Activated T-cell treated with anti-CD3 and anti-CD28 coated beads, Interleukin-2, amount 50 U/mL, for 24 hours (primary cell): ENCODE measurements around the gene F11R.

Experiments used
- DNase-seq: peaks from one replicate; pipeline ENCODE4 v3.0.0-alpha.2; 2020
- H3K27ac Mint-ChIP-seq: 2 replicates; pipeline ENCODE4 v1.8.0; 2020; ENCODE audit warnings: mild to moderate bottlenecking, mixed read lengths
- H3K27me3 Mint-ChIP-seq: 2 replicates; pipeline ENCODE4 v1.8.0; 2020; ENCODE audit warnings: mixed read lengths
- H3K36me3 Mint-ChIP-seq: 2 replicates; pipeline ENCODE4 v1.8.0; 2020; ENCODE audit warnings: low read depth, mixed read lengths
- H3K4me1 Mint-ChIP-seq: 2 replicates; pipeline ENCODE4 v1.8.0; 2020; ENCODE audit warnings: low read depth, mixed read lengths
- H3K4me3 Mint-ChIP-seq: 2 replicates; pipeline ENCODE4 v1.8.0; 2020; ENCODE audit warnings: mild to moderate bottlenecking, moderate library complexity, mixed read lengths
- H3K9me3 Mint-ChIP-seq: 2 replicates; pipeline ENCODE4 v1.8.0; 2020; ENCODE audit warnings: mixed read lengths

The F11R gene

DNA sequence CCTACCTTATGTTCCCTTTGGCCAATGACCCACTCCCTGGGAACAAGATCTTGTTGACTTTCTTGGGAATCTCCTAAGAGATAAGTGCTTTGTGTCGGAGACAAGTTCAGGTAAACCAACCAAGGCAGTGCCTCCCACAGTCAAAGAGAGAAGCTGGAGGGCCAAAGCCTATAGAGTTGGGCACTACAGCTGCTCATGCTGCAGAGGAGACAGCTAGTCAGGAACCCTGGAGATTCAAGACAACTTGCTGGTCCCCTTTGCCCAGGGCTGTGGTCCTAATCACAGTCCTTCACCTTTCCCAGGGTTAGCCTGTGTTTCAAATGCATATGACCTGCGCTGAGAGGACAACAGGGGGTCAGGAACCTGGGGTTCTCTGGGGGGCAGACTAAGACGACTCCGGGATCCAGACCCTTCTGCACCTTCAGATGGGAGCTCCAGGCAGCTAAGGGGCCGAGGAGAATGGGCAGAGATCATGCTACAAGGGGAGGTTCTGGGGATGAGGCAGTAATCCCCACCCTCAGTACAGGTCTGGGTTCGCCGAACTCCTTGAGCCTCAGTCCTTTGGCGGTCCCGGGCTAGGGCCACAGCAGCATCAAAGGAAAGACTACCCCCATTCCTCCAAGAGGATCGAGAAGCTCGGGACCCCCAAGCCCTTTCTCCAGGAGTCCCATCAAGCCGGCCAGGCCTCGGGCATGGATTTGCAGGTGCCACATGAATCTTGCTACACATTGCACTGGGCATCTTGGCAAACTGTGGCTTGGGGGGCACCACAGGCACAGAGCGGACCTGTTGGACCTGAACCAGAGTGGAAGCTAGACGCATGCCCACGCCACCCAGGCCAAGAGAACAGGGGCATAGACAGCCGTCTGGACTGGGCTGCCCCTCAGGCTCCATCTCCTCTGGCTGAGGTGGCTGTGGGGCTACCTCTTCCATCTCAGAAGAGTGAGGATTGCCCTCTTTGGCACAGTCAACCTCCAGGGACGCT lies 26.8 kb upstream of the F11R start:
- peaks cover 90% of the 10 kb centered on the region for H3K36me3 Mint-ChIP-seq
- no peaks in the 10 kb centered on the region for H3K27me3 Mint-ChIP-seq
- peak overlapping the region; percentile 88 for H3K4me3 Mint-ChIP-seq
- peak overlapping the region; percentile 98 for H3K27ac Mint-ChIP-seq
- H3K9me3 Mint-ChIP-seq = no peaks in the 10 kb centered on the region
- no peak for DNase-seq
- peaks cover 34% of the 10 kb centered on the region for H3K4me1 Mint-ChIP-seq

DNA sequence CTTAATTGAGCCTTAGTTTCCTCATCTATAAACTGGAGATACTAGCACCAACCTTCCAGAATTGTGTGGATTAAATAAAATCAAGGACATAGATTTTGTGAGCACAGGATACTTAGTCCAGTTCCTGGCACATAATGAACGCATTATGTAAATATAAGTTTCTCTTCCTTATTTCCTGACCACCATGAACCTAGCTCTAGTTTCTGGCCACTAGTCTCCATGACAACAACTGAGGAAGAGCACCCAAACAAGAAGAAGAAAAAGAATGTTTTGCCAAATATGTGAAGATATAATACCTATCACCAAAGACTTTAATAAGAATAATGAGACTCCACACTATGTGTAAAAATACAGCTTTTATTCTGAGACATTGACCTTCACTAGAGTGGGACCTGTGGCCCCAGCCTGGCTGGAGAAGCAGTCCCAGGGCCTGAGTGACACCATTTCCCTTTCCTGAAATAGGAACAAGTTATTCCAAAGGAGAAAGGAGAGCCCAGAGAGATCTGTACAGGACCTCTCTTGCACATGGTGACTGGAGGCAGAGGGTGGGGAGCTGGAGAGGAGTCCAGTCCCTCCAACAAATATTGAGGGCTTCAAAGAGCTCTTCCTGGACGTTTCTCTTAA lies 25.8 kb upstream of the F11R start:
- peaks cover 91% of the 10 kb centered on the region for H3K36me3 Mint-ChIP-seq
- no peaks in the 10 kb centered on the region for H3K27me3 Mint-ChIP-seq
- H3K4me3 Mint-ChIP-seq = peak overlapping the region; percentile 88
- no peaks in the 10 kb centered on the region for H3K9me3 Mint-ChIP-seq
- DNase-seq = no peak
- H3K27ac Mint-ChIP-seq = peak overlapping the region; percentile 98
- H3K4me1 Mint-ChIP-seq = peaks cover 36% of the 10 kb centered on the region

DNA sequence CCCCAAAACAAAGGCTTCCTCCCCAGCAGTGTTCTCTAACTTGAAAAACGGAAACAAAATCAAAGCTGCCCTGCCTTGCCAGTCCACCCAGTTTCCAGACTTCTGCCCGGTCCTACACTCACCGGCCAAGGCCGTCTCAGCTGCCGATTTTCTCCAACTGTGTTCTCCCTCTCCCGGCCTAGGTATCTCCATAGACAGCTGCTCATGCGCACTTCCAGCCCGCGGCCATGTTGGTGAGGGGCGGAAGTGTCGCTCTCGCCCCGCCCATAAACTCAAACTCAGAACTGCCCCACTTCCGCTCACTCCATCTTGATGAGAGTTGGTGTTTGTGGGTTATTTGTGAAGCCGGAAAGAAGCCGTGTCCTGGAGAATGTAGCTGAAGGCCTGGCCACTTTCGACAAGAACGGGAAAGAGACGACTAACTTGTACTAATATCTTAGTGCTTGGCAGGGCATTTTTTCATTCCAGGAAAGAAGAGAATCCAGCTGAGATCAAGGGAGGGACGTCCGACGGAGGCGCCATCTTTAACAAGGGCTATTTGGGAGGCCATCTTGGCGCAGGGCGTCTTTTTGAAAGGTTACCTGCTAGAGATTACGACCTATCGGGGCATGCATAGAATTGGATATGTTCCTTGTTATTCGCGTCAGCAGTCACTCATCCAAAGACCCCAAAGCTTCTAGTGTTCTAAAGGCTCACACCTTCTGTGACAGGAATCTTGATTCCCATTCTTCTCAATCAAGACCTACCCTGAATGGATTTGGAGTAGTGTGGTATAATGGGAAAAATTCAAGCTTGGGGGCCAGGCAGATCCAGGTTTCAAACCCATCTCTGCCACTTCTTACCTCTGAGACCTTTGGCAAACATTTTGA lies 25.0 kb upstream of the F11R start, which contains the start of gene USF1:
TSS of gene USF1 (minus strand) at position 242 of the 869 bp plus-strand sequence. CDS start 2,702 bp downstream, outside the sequence.
- Mint-ChIP-seq H3K4me3 (peak within 1 kb of the TSS; percentile 88), H3K27ac (peak within 1 kb of the TSS; percentile 98), H3K27me3 (no peaks in the 10 kb centered on the region), H3K4me1 (peaks cover 40% of the 10 kb centered on the region), H3K9me3 (no peaks in the 10 kb centered on the region), H3K36me3 (peaks cover 91% of the 10 kb centered on the region)
- DNase-seq = peak; percentile 94

DNA sequence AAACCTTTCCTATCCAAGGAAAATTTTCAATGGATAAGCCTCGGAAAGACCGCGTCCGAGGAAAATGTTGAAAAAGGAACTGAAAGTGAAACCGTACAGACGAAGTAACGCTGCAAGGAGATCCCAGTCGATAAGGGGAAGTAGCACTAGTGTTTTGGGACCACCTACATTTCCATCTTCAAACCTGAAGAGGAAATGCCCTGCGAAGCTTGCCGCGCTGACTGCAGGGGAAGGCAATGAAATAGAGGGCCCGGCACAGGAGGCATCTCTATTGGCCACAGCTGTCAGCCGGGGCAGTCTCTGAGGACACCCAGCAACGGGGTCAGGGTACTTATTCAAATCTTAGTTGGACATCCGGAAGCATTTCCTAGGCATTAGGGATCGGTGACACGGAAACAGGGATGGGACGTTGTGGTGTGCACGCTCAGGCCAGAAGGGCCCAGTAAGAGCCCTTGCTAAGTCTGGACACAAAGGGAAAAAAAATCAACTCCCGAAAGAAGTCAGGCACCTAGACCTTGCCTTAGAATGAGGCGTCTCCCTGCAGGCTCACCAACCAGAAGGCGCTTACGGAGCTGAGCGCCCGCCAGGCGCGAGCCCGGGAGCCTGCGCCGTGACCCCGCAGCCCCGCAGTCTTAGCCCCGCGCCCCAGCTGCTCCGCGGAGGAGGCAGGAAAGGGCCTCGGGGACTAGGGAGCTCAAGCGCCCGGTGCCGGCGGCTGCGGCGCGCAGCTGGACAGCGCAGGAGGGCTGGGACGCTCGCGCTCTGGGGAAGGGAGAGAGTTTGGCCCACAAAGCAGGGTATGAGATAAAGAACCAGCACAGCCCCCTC lies 24.2 kb upstream of the F11R start:
- Mint-ChIP-seq H3K9me3 (no peaks in the 10 kb centered on the region), H3K4me1 (peaks cover 40% of the 10 kb centered on the region)

DNA sequence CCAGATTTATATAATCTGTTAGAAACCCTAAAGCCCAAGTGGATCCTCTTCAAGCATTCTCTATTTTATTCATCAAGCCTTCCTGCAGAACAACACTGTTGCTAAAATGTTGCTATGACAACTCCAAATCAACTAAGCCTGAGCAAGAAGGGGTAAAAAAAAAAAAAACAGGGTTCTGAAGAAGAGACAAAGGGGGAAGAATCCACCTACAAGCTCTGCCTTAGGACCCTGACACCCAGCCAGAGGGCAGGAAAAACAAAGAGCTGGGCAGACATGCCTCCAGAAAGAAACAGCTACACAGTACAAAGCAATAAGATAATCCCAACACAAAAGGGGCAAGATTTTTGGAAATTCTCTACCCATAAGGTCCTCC lies 23.6 kb upstream of the F11R start:
- no peaks in the 10 kb centered on the region for H3K9me3 Mint-ChIP-seq
- H3K27ac Mint-ChIP-seq = peak overlapping the region; percentile 98
- peaks cover 92% of the 10 kb centered on the region for H3K36me3 Mint-ChIP-seq
- H3K4me3 Mint-ChIP-seq = peak overlapping the region; percentile 88
- peaks cover 46% of the 10 kb centered on the region for H3K4me1 Mint-ChIP-seq
- no peak for DNase-seq
- H3K27me3 Mint-ChIP-seq = no peaks in the 10 kb centered on the region

More for the DNA sequence above, 24.2 kb upstream of the F11R start:
- H3K27ac Mint-ChIP-seq = peak overlapping the region; percentile 98
- peaks cover 92% of the 10 kb centered on the region for H3K36me3 Mint-ChIP-seq
- DNase-seq = peak; percentile 72
- no peaks in the 10 kb centered on the region for H3K27me3 Mint-ChIP-seq
- peak overlapping the region; percentile 88 for H3K4me3 Mint-ChIP-seq

DNA sequence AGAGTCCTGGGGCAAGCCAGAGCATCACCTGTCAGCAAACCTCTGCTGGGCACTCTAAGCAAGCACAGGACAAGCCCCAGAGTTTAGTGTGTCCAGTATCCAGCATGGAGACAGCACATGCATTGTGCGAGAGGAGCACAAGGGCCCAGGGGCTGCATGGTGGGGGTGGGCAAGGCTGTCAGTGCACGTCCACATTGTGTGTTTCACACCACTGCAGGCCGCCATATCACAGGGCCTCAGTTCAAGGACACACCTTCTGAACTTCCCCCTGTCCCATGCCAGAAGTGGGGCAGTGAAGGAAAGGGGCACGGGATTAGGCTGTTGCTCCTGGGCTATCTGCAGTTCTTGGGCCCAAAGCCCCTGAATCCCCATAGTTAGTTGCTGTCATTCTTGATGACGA lies 18.6 kb upstream of the F11R start:
- Mint-ChIP-seq H3K9me3 (no peaks in the 10 kb centered on the region), H3K4me3 (peak overlapping the region; percentile 89), H3K27ac (peak overlapping the region; percentile 97), H3K36me3 (peaks cover 67% of the 10 kb centered on the region), H3K27me3 (no peaks in the 10 kb centered on the region), H3K4me1 (peaks cover 54% of the 10 kb centered on the region)
- DNase-seq = no peak

DNA sequence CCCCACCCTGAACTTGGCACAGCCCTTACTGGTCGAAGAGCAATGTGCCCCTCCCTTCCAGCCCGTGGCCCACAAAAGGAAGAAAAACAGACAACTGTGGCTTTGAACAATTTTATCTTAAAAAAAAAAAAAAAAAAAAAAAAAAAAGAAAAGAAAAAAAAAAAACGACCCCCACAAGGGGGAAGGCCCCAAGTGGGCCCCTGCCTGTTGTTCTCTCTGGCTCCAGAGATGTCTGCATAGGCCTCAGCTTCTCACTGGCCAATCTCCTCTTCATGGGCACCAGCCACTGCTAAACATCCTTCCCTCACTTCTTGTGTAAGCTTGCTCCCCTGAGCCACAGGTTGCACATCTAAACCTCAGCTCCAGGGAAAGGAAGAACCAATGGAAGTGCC lies 18.2 kb upstream of the F11R start:
- Mint-ChIP-seq H3K9me3 (no peaks in the 10 kb centered on the region), H3K4me3 (peak overlapping the region; percentile 89), H3K27ac (peak overlapping the region; percentile 97), H3K27me3 (no peaks in the 10 kb centered on the region), H3K36me3 (peaks cover 63% of the 10 kb centered on the region), H3K4me1 (peaks cover 51% of the 10 kb centered on the region)
- DNase-seq = no peak

DNA sequence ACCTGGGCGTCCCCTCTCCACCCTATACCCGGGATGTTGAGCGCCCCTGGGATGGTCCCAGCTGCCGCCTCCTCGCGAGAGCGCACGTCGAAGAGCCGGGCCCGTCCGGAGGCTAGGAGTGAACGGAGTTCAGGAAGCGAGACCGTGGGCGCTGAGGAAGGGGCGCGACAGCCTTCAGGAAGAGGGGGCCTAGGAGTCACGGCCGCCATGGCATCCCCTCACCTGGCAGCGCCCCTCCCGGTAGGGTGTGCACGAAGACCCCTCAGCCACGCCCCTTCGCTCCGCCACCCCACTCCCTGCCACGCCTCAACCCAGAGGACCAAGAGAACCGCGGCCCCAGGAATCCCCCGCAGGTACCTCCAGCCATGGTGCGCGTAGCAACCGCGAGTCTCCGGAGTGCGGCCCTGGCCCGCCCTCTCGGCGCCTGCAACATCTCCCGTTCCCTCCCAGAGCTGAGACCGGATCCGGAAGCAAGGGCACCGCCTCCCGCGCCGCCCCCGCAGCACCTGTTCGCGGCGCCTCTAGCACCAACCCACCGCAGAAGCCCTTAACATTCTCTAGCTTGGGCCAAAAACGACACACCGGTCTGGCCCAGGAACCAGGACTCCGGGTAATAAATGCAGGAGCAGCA lies 17.7 kb upstream of the F11R start, which contains the start of gene TSTD1:
TSS of gene TSTD1 (minus strand) at position 442 of the 631 bp plus-strand sequence. CDS start at position 367, 75 bp downstream.
- Mint-ChIP-seq H3K27ac (peak within 1 kb of the TSS; percentile 97), H3K9me3 (no peaks in the 10 kb centered on the region), H3K27me3 (no peaks in the 10 kb centered on the region), H3K4me3 (peak within 1 kb of the TSS; percentile 89), H3K36me3 (peaks cover 60% of the 10 kb centered on the region), H3K4me1 (peaks cover 52% of the 10 kb centered on the region)
- DNase-seq = peak; percentile 91

DNA sequence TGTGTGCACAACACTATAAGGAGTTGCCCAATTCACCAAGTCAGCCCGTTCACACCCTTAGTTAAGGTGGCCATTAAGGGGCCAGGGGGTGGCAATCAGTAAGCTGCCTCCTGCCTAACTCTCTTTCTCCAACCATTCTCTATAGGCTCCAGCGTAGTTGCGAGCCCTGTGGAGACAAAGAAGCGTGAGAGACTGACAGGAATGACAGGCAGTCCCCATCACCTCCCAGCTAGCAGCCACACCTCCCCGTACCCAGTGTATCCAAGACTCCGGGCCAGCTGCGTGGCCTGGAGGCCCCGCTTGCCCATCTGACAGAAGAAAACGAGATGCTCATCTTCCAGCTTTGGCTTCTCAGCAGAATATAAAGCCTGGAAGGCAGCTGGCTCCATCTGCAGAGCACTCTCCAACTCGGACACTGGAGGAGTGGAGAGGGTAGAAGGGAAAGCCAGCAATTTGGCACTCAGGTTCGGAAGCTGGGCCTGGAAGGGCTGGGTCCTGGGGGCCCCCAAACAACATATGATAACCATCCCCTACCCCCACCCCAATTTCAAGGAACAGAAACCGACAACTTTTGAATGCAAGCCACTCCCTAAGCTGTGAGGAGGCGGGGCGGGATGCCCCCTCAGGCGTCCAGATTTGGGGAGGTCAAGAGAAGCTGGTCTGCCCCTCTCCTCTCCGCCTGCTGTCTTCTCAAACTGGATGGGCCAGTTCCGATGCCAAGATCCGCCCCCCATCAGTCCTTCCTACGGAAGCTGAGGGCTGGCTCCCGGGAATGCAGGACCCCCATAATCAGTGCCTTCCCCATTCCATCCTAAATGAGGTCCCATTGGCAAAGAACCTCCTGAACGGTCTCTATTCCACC lies 16.9 kb upstream of the F11R start:
- no peak for DNase-seq
- Mint-ChIP-seq H3K4me3 (peak overlapping the region; percentile 89), H3K27ac (peak overlapping the region; percentile 97), H3K27me3 (no peaks in the 10 kb centered on the region), H3K36me3 (peaks cover 55% of the 10 kb centered on the region), H3K4me1 (peaks cover 52% of the 10 kb centered on the region), H3K9me3 (no peaks in the 10 kb centered on the region)

DNA sequence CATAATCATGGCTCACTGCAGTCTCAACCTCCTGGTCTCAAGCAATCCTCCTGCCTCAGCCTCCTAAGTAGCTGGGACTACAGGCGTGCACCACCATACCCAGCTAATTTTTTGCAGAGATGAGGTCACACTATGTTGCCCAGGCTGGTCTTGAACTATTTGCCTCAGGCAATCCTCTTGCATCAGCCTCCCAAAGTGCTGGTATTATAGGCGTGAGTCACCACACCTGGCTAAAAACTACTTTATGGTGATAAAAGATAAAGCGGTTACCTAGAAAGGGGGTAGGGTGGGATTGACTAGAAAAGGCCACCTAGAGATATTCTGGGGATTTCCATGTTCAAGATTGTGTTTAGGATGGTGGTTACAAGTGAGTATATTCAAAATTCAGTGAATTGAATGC lies 12.8 kb upstream of the F11R start:
- peaks cover 21% of the 10 kb centered on the region for H3K36me3 Mint-ChIP-seq
- peaks cover 42% of the 10 kb centered on the region for H3K4me1 Mint-ChIP-seq
- no peak overlapping the region for H3K4me3 Mint-ChIP-seq
- no peak overlapping the region for H3K27ac Mint-ChIP-seq
- H3K27me3 Mint-ChIP-seq = no peaks in the 10 kb centered on the region
- no peaks in the 10 kb centered on the region for H3K9me3 Mint-ChIP-seq
- no peak for DNase-seq

DNA sequence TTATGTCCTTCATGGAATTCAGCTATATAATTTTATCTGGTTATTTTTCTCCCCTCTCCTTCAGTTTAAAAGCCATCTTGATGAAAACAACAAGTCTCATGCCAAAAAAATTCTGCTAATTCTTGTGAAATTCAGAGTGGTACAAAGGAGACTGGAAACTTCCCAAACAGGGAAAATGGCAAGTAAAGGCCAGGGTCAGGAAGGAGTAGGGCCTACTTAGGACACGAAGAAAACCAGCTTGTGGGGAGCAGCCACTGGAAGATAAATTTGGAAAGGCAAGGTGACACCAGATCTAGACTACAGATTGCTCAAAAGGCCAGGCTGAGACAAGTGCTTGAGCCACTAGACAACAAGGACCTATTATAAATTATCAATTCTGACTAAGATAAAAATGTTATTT lies 11.5 kb upstream of the F11R start:
- no peaks in the 10 kb centered on the region for H3K27me3 Mint-ChIP-seq
- H3K36me3 Mint-ChIP-seq = peaks cover 11% of the 10 kb centered on the region
- no peak for DNase-seq
- H3K4me1 Mint-ChIP-seq = peaks cover 31% of the 10 kb centered on the region
- no peak overlapping the region for H3K4me3 Mint-ChIP-seq
- H3K9me3 Mint-ChIP-seq = no peaks in the 10 kb centered on the region
- peak overlapping the region; percentile 58 for H3K27ac Mint-ChIP-seq

DNA sequence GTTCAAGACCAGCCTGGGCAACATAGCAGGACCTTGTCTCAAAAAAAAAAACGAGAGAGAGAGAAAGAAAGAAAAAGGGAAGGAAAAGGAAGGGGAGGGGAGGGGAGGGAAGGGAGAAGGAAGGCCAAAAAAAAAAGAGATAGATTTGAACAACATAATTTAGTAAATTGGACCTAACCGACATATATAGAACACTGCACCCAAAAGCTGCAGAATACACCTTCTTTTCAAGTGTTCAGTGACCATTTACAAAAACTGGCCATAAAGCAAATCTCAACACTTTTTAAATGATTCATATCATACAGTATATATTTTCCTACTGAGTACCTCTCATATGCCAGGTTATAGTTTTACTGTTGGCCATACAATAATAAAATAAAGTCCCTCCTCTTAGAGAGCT lies 10.9 kb upstream of the F11R start:
- Mint-ChIP-seq H3K4me3 (no peak overlapping the region), H3K27ac (no peak overlapping the region), H3K9me3 (peaks cover 4% of the 10 kb centered on the region), H3K36me3 (peaks cover 10% of the 10 kb centered on the region), H3K4me1 (peaks cover 29% of the 10 kb centered on the region), H3K27me3 (no peaks in the 10 kb centered on the region)
- DNase-seq = no peak
